T-helper 22 cell (primary cell): ENCODE measurements around the gene SPEN.
A peak's percentile ranks its signal among the peaks of the same experiment; 100 is the strongest.
"Not testable (repeated sequence)": the region's sequence is repeated elsewhere in the genome, so short reads cannot be mapped to it uniquely, and the experiment has no call there.

Experiments
- DNase-seq: peaks from one replicate; pipeline ENCODE4 v3.0.0-alpha.2; 2020; ENCODE audit warnings: low read depth

The SPEN gene

GRCh38 chr1:15962671-15963362 lies 115.3 kb downstream of the SPEN start:
- no peak for DNase-seq

GRCh38 chr1:15963363-15963967 lies 116.0 kb downstream of the SPEN start:
- no peak for DNase-seq

- no peak for DNase-seq
Observed at GRCh38 chr1:15963968-15964648, 116.6 kb downstream of the SPEN start.

- no peak for DNase-seq
Observed at GRCh38 chr1:15965228-15965767, 117.8 kb downstream of the SPEN start.

- DNase-seq, result peak; percentile 45
Observed at GRCh38 chr1:15966081-15966955, 118.8 kb downstream of the SPEN start.

GRCh38 chr1:15966956-15967344 lies 119.4 kb downstream of the SPEN start:
- no peak for DNase-seq

- DNase-seq, result no peak
Observed at GRCh38 chr1:15968172-15968571, 120.7 kb downstream of the SPEN start.

- no peak for DNase-seq
Observed at GRCh38 chr1:15969321-15969880, 121.9 kb downstream of the SPEN start.

- no peak for DNase-seq
Observed at GRCh38 chr1:15970911-15971310, 123.4 kb downstream of the SPEN start.

- no peak for DNase-seq
Observed at GRCh38 chr1:15972409-15972808, 124.9 kb downstream of the SPEN start.

- no peak for DNase-seq
Observed at GRCh38 chr1:15973772-15974171, 126.3 kb downstream of the SPEN start.

GRCh38 chr1:15974855-15975254 lies 127.3 kb downstream of the SPEN start:
- no peak for DNase-seq

GRCh38 chr1:15975358-15975804 lies 127.9 kb downstream of the SPEN start:
- DNase-seq, result peak; percentile 59

- DNase-seq, result peak; percentile 90
Observed at GRCh38 chr1:15975805-15976680, 128.5 kb downstream of the SPEN start, which contains the start of gene ZBTB17. Gene ZBTB17, minus strand, starts transcription at chr1:15976101. Its CDS starts 27,606 bp downstream, at chr1:15948495.

GRCh38 chr1:15977947-15978346 lies 130.4 kb downstream of the SPEN start:
- not testable (repeated sequence) for DNase-seq

GRCh38 chr1:15981679-15982078 lies 134.2 kb downstream of the SPEN start:
- no peak for DNase-seq

GRCh38 chr1:15983275-15983674 lies 135.8 kb downstream of the SPEN start:
- no peak for DNase-seq

- no peak for DNase-seq
Observed at GRCh38 chr1:15985611-15986297, 138.2 kb downstream of the SPEN start.

- DNase-seq, result no peak
Observed at GRCh38 chr1:15988856-15989736, 141.6 kb downstream of the SPEN start.
